ENCODE results near the gene CIAO2A. TPM values are rescaled to one million over a fixed set of nuclear protein-coding genes. Genes with fewer than 3 reads are reported as not detected.

The CIAO2A gene
- total RNA-seq, 1 experiment from 2014 or later: 89.8 TPM

- TF ChIP-seq CTCF (IDR thresholded peaks at IDR 0.05) (no peak), TCF7L2 (IDR thresholded peaks at IDR 0.05; ENCODE audit: low read depth, low read length) (no peak), REST (IDR thresholded peaks at IDR 0.05; ENCODE audit: insufficient read depth in 1 of 2, low read depth in 2 of 2, low read length in 1 of 2) (no peak), SIN3A (IDR thresholded peaks at IDR 0.05; ENCODE audit: borderline replicate concordance, insufficient read depth, low read depth, low read length) (no peak), POLR2AphosphoS5 (IDR thresholded peaks at IDR 0.05; ENCODE audit: low read depth, low read length) (no peak)
- Histone ChIP-seq H3K27ac (ENCODE audit: low read length) (no peak overlapping the region), H3K4me1 (ENCODE audit: control insufficient read depth, insufficient read depth, low read length) (no peaks in the 10 kb centered on the region), H3K36me3 (ENCODE audit: control insufficient read depth, insufficient read depth, low read length) (no peaks in the 10 kb centered on the region), H3K4me3 (ENCODE audit: low read depth in 2 of 2, low read length in 2 of 2) (no peak overlapping the region), H3K9me3 (ENCODE audit: control insufficient read depth, insufficient read depth, low read depth, low read length) (no peaks in the 10 kb centered on the region), H3K27me3 (ENCODE audit: control insufficient read depth, insufficient read depth, low read length) (no peaks in the 10 kb centered on the region)
- in situ Hi-C loops (cut with HindIII; ENCODE audit: low pct_unique_long_range_greater_than_20kb, low sequenced_read_pairs) (no loop called here), intact Hi-C loops (cut with micrococcal nuclease; ENCODE audit: unreplicated experiment) (no loop called here)
- no peak for DNase-seq (ENCODE audit: low read depth, low spot score)
- ChIA-PET CTCF (no interaction called here), POLR2A (no interaction called here)
- no TSS peak for BruUV-seq (replicated peaks)
- ATAC-seq: no peak
These were observed 63.5 kb downstream of the CIAO2A start for GRCh38 chr15:64030123-64030522.

GRCh38 chr15:64029633-64030032 is 64.0 kb downstream of the CIAO2A start:
- DNase-seq (ENCODE audit: low read depth, low spot score) (no peak), ATAC-seq (no peak)
- ChIA-PET CTCF (no interaction called here), POLR2A (no interaction called here)
- H3K9me3 ChIP-seq (ENCODE audit: control insufficient read depth, insufficient read depth, low read depth, low read length): no peaks in the 10 kb centered on the region
- H3K27me3 ChIP-seq (ENCODE audit: control insufficient read depth, insufficient read depth, low read length): no peaks in the 10 kb centered on the region
- H3K27ac ChIP-seq (ENCODE audit: low read length): no peak overlapping the region
- in situ Hi-C loops (cut with HindIII; ENCODE audit: low pct_unique_long_range_greater_than_20kb, low sequenced_read_pairs): no loop called here
- no peaks in the 10 kb centered on the region for H3K4me1 ChIP-seq (ENCODE audit: control insufficient read depth, insufficient read depth, low read length)
- no peak overlapping the region for H3K4me3 ChIP-seq (ENCODE audit: low read depth in 2 of 2, low read length in 2 of 2)
- TF ChIP-seq SIN3A (IDR thresholded peaks at IDR 0.05; ENCODE audit: borderline replicate concordance, insufficient read depth, low read depth, low read length) (no peak), TCF7L2 (IDR thresholded peaks at IDR 0.05; ENCODE audit: low read depth, low read length) (no peak), POLR2AphosphoS5 (IDR thresholded peaks at IDR 0.05; ENCODE audit: low read depth, low read length) (no peak), CTCF (IDR thresholded peaks at IDR 0.05) (no peak), REST (IDR thresholded peaks at IDR 0.05; ENCODE audit: insufficient read depth in 1 of 2, low read depth in 2 of 2, low read length in 1 of 2) (no peak)
- BruUV-seq (replicated peaks): no TSS peak
- intact Hi-C loops (cut with micrococcal nuclease; ENCODE audit: unreplicated experiment): no loop called here
- H3K36me3 ChIP-seq (ENCODE audit: control insufficient read depth, insufficient read depth, low read length): no peaks in the 10 kb centered on the region
